DND-41 (cell line): ENCODE results near the gene CPNE5.

Experiments
- ATAC-seq: fragments of 200-7000 bp; cut with Tn5 transposase; 3 replicates; pipeline ENCODE4 v1.9.1; 2021; ENCODE audit warnings: low read depth; ENCODE audit not compliant: insufficient read depth
- DNase-seq: peaks from one replicate; pipeline ENCODE4 v3.0.0-alpha.2; 2020
- H2AFZ ChIP-seq: 2 replicates; pipeline ENCODE4 v1.6.0; 2012; ENCODE audit warnings: low read depth, low read length
- H3K27ac ChIP-seq: 2 replicates; pipeline ENCODE4 v1.5.1; 2012; ENCODE audit warnings: low read length, inconsistent platforms
- H3K27me3 ChIP-seq: fragments of 200-600 bp; sonication (generic); 2 replicates; pipeline ENCODE4 v1.6.0; 2012; ENCODE audit warnings: low read length, mild to moderate bottlenecking, inconsistent platforms; ENCODE audit not compliant: insufficient read depth, poor library complexity
- H3K36me3 ChIP-seq: 2 replicates; pipeline ENCODE4 v1.5.1; 2012; ENCODE audit warnings: low read length, inconsistent platforms; ENCODE audit not compliant: insufficient read depth
- H3K4me1 ChIP-seq: 2 replicates; pipeline ENCODE4 v1.5.1; 2012; ENCODE audit warnings: mild to moderate bottlenecking, low read length; ENCODE audit not compliant: insufficient read depth
- H3K4me2 ChIP-seq: 2 replicates; pipeline ENCODE4 v1.6.0; 2012; ENCODE audit warnings: mild to moderate bottlenecking, moderate library complexity, low read length, inconsistent platforms; ENCODE audit not compliant: insufficient read depth
- H3K4me3 ChIP-seq, 2 experiments: fragments of 200-600 bp in 1 of 2; shearing (Covaris generic) in 1 of 2; 2 replicates each; pipeline ENCODE4 v1.5.1; 2012 to 2016; ENCODE audit warnings: inconsistent platforms in 2 of 2, low read length in 2 of 2, mild to moderate bottlenecking in 2 of 2, low read depth in 1 of 2, moderate library complexity in 1 of 2
- H3K79me2 ChIP-seq: 2 replicates; pipeline ENCODE4 v1.6.0; 2012; ENCODE audit warnings: low read length, inconsistent platforms; ENCODE audit not compliant: insufficient read depth
- H3K9ac ChIP-seq: 2 replicates; pipeline ENCODE4 v1.6.0; 2012; ENCODE audit warnings: low read depth, mild to moderate bottlenecking, inconsistent platforms, low read length, moderate library complexity
- H3K9me3 ChIP-seq: 2 replicates; pipeline ENCODE4 v1.5.1; 2012; ENCODE audit warnings: low read length, moderate library complexity, mild to moderate bottlenecking, inconsistent platforms; ENCODE audit not compliant: insufficient read depth, severe bottlenecking
- H4K20me1 ChIP-seq: 2 replicates; pipeline ENCODE4 v1.6.0; 2012; ENCODE audit warnings: low read length; ENCODE audit not compliant: insufficient read depth
- CTCF ChIP-seq: IDR thresholded peaks from 2 replicates; pipeline ENCODE4 v1.5.1; 2012; ENCODE audit warnings: borderline replicate concordance, low read length, moderate library complexity, mild to moderate bottlenecking; ENCODE audit not compliant: poor library complexity, severe bottlenecking; ENCODE audit errors: extremely low read depth
- EZH2 ChIP-seq: IDR thresholded peaks from 3 replicates; pipeline ENCODE4 v1.6.1; 2012; ENCODE audit warnings: borderline replicate concordance, low read depth, mild to moderate bottlenecking, moderate library complexity, low read length, inconsistent platforms; ENCODE audit not compliant: severe bottlenecking

The CPNE5 gene

GRCh38 chr6:36826520-36827227 lies 12.6 kb downstream of the CPNE5 start:
- TF ChIP-seq CTCF (no peak), EZH2 (no peak)
- Histone ChIP-seq H3K4me1 (no peaks in the 10 kb centered on the region), H3K27ac (no peak overlapping the region), H3K79me2 (no peaks in the 10 kb centered on the region), H3K4me2 (no peak overlapping the region), H3K4me3 (no peak overlapping the region), H3K9ac (no peak overlapping the region), H3K9me3 (no peaks in the 10 kb centered on the region), H3K36me3 (no peaks in the 10 kb centered on the region), H2AFZ (no peak overlapping the region), H3K27me3 (no peaks in the 10 kb centered on the region), H4K20me1 (no peaks in the 10 kb centered on the region)
- no peak for DNase-seq
- ATAC-seq = no peak

GRCh38 chr6:36825994-36826393 lies 13.2 kb downstream of the CPNE5 start:
- Histone ChIP-seq H3K4me2 (no peak overlapping the region), H2AFZ (no peak overlapping the region), H3K27ac (no peak overlapping the region), H4K20me1 (no peaks in the 10 kb centered on the region), H3K4me1 (no peaks in the 10 kb centered on the region), H3K9ac (no peak overlapping the region), H3K27me3 (no peaks in the 10 kb centered on the region), H3K79me2 (no peaks in the 10 kb centered on the region), H3K9me3 (no peaks in the 10 kb centered on the region), H3K4me3 (no peak overlapping the region), H3K36me3 (no peaks in the 10 kb centered on the region)
- no peak for DNase-seq
- no peak for TF ChIP-seq CTCF
- no peak for TF ChIP-seq EZH2
- no peak for ATAC-seq

GRCh38 chr6:36825452-36825851 lies 13.8 kb downstream of the CPNE5 start:
- no peak overlapping the region for H3K4me3 ChIP-seq
- no peak overlapping the region for H3K9ac ChIP-seq
- H3K4me2 ChIP-seq = no peak overlapping the region
- H3K27ac ChIP-seq = no peak overlapping the region
- H3K79me2 ChIP-seq = no peaks in the 10 kb centered on the region
- no peaks in the 10 kb centered on the region for H4K20me1 ChIP-seq
- ATAC-seq (no peak), DNase-seq (no peak)
- H2AFZ ChIP-seq = no peak overlapping the region
- no peaks in the 10 kb centered on the region for H3K36me3 ChIP-seq
- H3K9me3 ChIP-seq = no peaks in the 10 kb centered on the region
- H3K27me3 ChIP-seq = no peaks in the 10 kb centered on the region
- no peak for TF ChIP-seq CTCF
- TF ChIP-seq EZH2 = no peak
- no peaks in the 10 kb centered on the region for H3K4me1 ChIP-seq
